CD14-positive monocyte (primary cell): ENCODE results near the gene AHSP. TPM values are rescaled to one million over a fixed set of nuclear protein-coding genes. Genes with fewer than 3 reads are reported as not detected.

Experiments used
- DNase-seq, 3 donors: peaks; one replicate each; pipeline ENCODE4 v3.0.0-alpha.2; 2011 to 2022
- H2AFZ ChIP-seq: 2 replicates; pipeline ENCODE4 v1.6.0; 2012; ENCODE audit warnings: mild to moderate bottlenecking, low read depth, low read length, inconsistent platforms; ENCODE audit not compliant: insufficient read depth, poor library complexity, severe bottlenecking
- H3K27ac ChIP-seq, 2 donors: 1 replicate in 1 of 2; 2 replicates in 1 of 2; pipeline ENCODE4 v1.5.1; 2012 to 2013; ENCODE audit warnings: low read length in 2 of 2, control low read depth in 1 of 2, inconsistent platforms in 1 of 2, low read depth in 1 of 2, mild to moderate bottlenecking in 1 of 2
- H3K27me3 ChIP-seq, 2 donors: one replicate each; pipeline versions ENCODE4 v1.6.0 to v1.6.1; 2011 to 2013; ENCODE audit warnings: low read length in 2 of 2; ENCODE audit not compliant: control insufficient read depth in 2 of 2, insufficient read depth in 2 of 2
- H3K36me3 ChIP-seq, 2 donors: replicated peaks in 1 of 2; 1 replicate in 1 of 2; 2 replicates in 1 of 2; pipeline versions ENCODE4 v1.5.1 to v1.6.1; 2012 to 2013; ENCODE audit warnings: low read length in 2 of 2, control low read depth in 1 of 2, inconsistent platforms in 1 of 2, mild to moderate bottlenecking in 1 of 2; ENCODE audit not compliant: insufficient read depth in 2 of 2, control insufficient read depth in 1 of 2
- H3K4me1 ChIP-seq, 2 donors: 1 replicate in 1 of 2; 2 replicates in 1 of 2; pipeline versions ENCODE4 v1.5.1 to v1.6.1; 2012 to 2013; ENCODE audit warnings: low read length in 2 of 2, control low read depth in 1 of 2, inconsistent platforms in 1 of 2, mild to moderate bottlenecking in 1 of 2, moderate library complexity in 1 of 2; ENCODE audit not compliant: insufficient read depth in 2 of 2, control insufficient read depth in 1 of 2
- H3K4me2 ChIP-seq: replicated peaks from 2 replicates; pipeline ENCODE3; 2012; ENCODE audit warnings: low read length, moderate library complexity, mild to moderate bottlenecking; ENCODE audit not compliant: poor library complexity, severe bottlenecking; ENCODE audit errors: extremely low read depth
- H3K4me3 ChIP-seq, 3 experiments: fragments of 200-600 bp in 1 of 3; sonication (generic) in 1 of 3; replicated peaks in 1 of 3; 1 replicate in 2 of 3; 2 replicates in 1 of 3; pipeline ENCODE4 v1.5.1; 2011 to 2013; ENCODE audit warnings: low read length in 3 of 3, mild to moderate bottlenecking in 3 of 3, control low read depth in 2 of 3, low read depth in 2 of 3, inconsistent platforms in 1 of 3, moderate library complexity in 1 of 3
- H3K79me2 ChIP-seq: 2 replicates; pipeline ENCODE4 v1.6.0; 2012; ENCODE audit warnings: mild to moderate bottlenecking, control low read depth, inconsistent platforms, low read length, moderate library complexity; ENCODE audit not compliant: insufficient read depth
- H3K9ac ChIP-seq: 2 replicates; pipeline ENCODE4 v1.6.0; 2017; ENCODE audit warnings: low read length, mild to moderate bottlenecking; ENCODE audit not compliant: insufficient read depth, poor library complexity, severe bottlenecking
- H3K9me3 ChIP-seq, 2 donors: replicated peaks in 1 of 2; 1 replicate in 1 of 2; 2 replicates in 1 of 2; pipeline versions ENCODE4 v1.5.1 to v1.6.1; 2012 to 2013; ENCODE audit warnings: low read length in 2 of 2, control low read depth in 1 of 2; ENCODE audit not compliant: control insufficient read depth in 1 of 2, insufficient read depth in 1 of 2
- H4K20me1 ChIP-seq: 2 replicates; pipeline ENCODE4 v1.6.0; 2012; ENCODE audit warnings: mild to moderate bottlenecking, low read length, control low read depth, moderate library complexity; ENCODE audit not compliant: insufficient read depth
- H3K27ac Mint-ChIP-seq, 7 donors: one replicate each; pipeline ENCODE4 v1.8.0; 2020; ENCODE audit warnings: mild to moderate bottlenecking in 7 of 7, mixed read lengths in 7 of 7, moderate library complexity in 6 of 7, inconsistent platforms in 2 of 7
- H3K27me3 Mint-ChIP-seq, 3 donors: one replicate each; pipeline ENCODE4 v1.8.0; 2021 to 2022; ENCODE audit warnings: low read depth in 3 of 3, mild to moderate bottlenecking in 3 of 3, mixed read lengths in 3 of 3, moderate library complexity in 3 of 3, inconsistent platforms in 1 of 3
- H3K36me3 Mint-ChIP-seq, 2 donors: one replicate each; pipeline ENCODE4 v1.8.0; 2020; ENCODE audit warnings: mixed read lengths in 2 of 2, inconsistent platforms in 1 of 2, mild to moderate bottlenecking in 1 of 2
- H3K4me1 Mint-ChIP-seq: one replicate; pipeline ENCODE4 v1.8.0; 2020; ENCODE audit warnings: mild to moderate bottlenecking, mixed read lengths
- H3K4me3 Mint-ChIP-seq, 2 donors: one replicate each; pipeline ENCODE4 v1.8.0; 2020; ENCODE audit warnings: mild to moderate bottlenecking in 2 of 2, mixed read lengths in 2 of 2, moderate library complexity in 1 of 2
- H3K9me3 Mint-ChIP-seq, 7 donors: one replicate each; pipeline ENCODE4 v1.8.0; 2020 to 2022; ENCODE audit warnings: mixed read lengths in 7 of 7, mild to moderate bottlenecking in 6 of 7, moderate library complexity in 6 of 7, inconsistent platforms in 2 of 7
- CTCF ChIP-seq: fragments of 200-600 bp; IDR thresholded peaks from one replicate; pipeline ENCODE4 v1.8.0; 2022; ENCODE audit warnings: antibody characterized with exemption, mild to moderate bottlenecking
- WGBS: methylation state at CpG from one replicate; pipeline ENCODE4 v1.1.5; 2013; ENCODE audit warnings: missing lambda C conversion rate; ENCODE audit not compliant: insufficient coverage; 5-methylcytosine and 5-hydroxymethylcytosine counted together
- intact Hi-C, 2 donors: fragments of 100-400 bp; cut with micrococcal nuclease; formaldehyde crosslinking; loops; one replicate each; pipeline versions ENCODE4 v1.15.0 to v1.15.1; 2023
- polyA plus RNA-seq, 3 donors: library from polyadenylated mRNA; depleted of rRNA in 1 of 3; unstranded in 2 of 3; stranded (reverse) in 1 of 3; fragments of 300-500 nt in 2 of 3; fragments of >200 nt in 1 of 3; fragmentation: Illumina TruSeq in 2 of 3; gene quantifications; 1 replicate in 2 of 3; 2 replicates in 1 of 3; pipeline ENCODE4 v1.2.3, GENCODE V29; 2012 to 2021

Gene AHSP
- polyA plus RNA-seq, 3 donors, result 0.84 TPM; not detected in 2

- Mint-ChIP-seq H3K36me3 (peaks cover 10 to 11% of the 10 kb centered on the region in 2 donors), H3K4me3 (peak overlapping the region in 1 of 2 donors; percentile 35), H3K27ac (no peak overlapping the region), H3K9me3 (peaks cover 0 to 2% (median 0%) of the 10 kb centered on the region in 7 donors), H3K27me3 (peaks cover 5 to 41% (median 34%) of the 10 kb centered on the region in 3 donors), H3K4me1 (peaks cover 17% of the 10 kb centered on the region)
- no peak overlapping the region for H3K9ac ChIP-seq
- no peaks in the 10 kb centered on the region for H3K9me3 ChIP-seq
- intact Hi-C loops, result no loop called here
- no peak overlapping the region for H3K27ac ChIP-seq
- no peak overlapping the region for H3K4me3 ChIP-seq
- H3K79me2 ChIP-seq, result no peaks in the 10 kb centered on the region
- WGBS, result 98% methylated on average over 5 of the region's 5 CpGs
- H2AFZ ChIP-seq, result no peak overlapping the region
- H3K4me2 ChIP-seq, result no peak overlapping the region
- H3K27me3 ChIP-seq, result peaks cover 0 to 27% of the 10 kb centered on the region in 2 donors
- H3K4me1 ChIP-seq, result peaks cover 15 to 21% of the 10 kb centered on the region in 2 donors
- no peak for DNase-seq
- no peak for TF ChIP-seq CTCF
- H4K20me1 ChIP-seq, result no peaks in the 10 kb centered on the region
- H3K36me3 ChIP-seq, result peaks cover 0 to 9% of the 10 kb centered on the region in 2 donors
Observed at GRCh38 chr16:31486045-31486444, 41.7 kb upstream of the AHSP start.

- Histone ChIP-seq H3K4me2 (peak overlapping the region; percentile 96), H3K4me3 (peak overlapping the region; percentile 43 to 87 (median 76)), H3K27me3 (peaks cover 0 to 27% of the 10 kb centered on the region in 2 donors), H3K27ac (no peak overlapping the region), H3K4me1 (peaks cover 15 to 21% of the 10 kb centered on the region in 2 donors), H3K9me3 (no peaks in the 10 kb centered on the region), H4K20me1 (no peaks in the 10 kb centered on the region), H3K79me2 (no peaks in the 10 kb centered on the region), H2AFZ (peak overlapping the region; percentile 92), H3K36me3 (peaks cover 4 to 19% of the 10 kb centered on the region in 2 donors), H3K9ac (peak overlapping the region; percentile 62)
- no peak overlapping the region for H3K27ac Mint-ChIP-seq
- WGBS, result 1% methylated on average over 48 of the region's 48 CpGs
- peak overlapping the region; percentile 86 to 91 for H3K4me3 Mint-ChIP-seq
- H3K27me3 Mint-ChIP-seq, result peaks cover 5 to 41% (median 34%) of the 10 kb centered on the region in 3 donors
- TF ChIP-seq CTCF, result no peak
- peaks cover 0 to 2% (median 0%) of the 10 kb centered on the region in 7 donors for H3K9me3 Mint-ChIP-seq
- intact Hi-C loops, result no loop called here
- H3K36me3 Mint-ChIP-seq, result peaks cover 18 to 21% of the 10 kb centered on the region in 2 donors
- DNase-seq, result peak in 1 of 3 donors; percentile 18
- H3K4me1 Mint-ChIP-seq, result peaks cover 16% of the 10 kb centered on the region
Observed at GRCh38 chr16:31487071-31487719, 40.5 kb upstream of the AHSP start.
